GM18526 (cell line): ENCODE measurements around the gene FHDC1.

Experiments used
- POLR2A ChIP-seq: IDR thresholded peaks from 3 replicates; pipeline ENCODE4 v1.6.1; 2011; ENCODE audit not compliant: insufficient read length; ENCODE audit errors: extremely low read depth

The FHDC1 gene

DNA sequence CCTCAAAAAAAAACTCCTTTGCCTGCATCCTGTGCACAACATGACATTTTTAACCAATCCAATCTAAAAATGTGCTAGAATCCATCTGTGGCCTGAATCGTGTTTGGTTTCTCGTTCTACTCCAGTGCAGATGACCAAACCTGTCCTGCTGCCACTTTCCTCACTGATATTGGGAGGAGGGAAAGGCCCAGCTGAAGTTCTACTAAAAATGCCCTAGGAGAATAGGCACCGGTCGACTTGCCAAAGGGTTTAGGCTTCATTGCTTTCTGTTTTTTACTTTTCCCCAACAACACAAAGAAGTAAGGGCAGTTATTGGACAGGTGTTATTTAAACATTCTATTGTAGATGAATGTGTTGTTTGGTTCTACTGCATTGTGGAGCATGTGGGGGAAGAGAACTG lies 7.8 kb upstream of the FHDC1 start:
- TF ChIP-seq POLR2A: no peak

DNA sequence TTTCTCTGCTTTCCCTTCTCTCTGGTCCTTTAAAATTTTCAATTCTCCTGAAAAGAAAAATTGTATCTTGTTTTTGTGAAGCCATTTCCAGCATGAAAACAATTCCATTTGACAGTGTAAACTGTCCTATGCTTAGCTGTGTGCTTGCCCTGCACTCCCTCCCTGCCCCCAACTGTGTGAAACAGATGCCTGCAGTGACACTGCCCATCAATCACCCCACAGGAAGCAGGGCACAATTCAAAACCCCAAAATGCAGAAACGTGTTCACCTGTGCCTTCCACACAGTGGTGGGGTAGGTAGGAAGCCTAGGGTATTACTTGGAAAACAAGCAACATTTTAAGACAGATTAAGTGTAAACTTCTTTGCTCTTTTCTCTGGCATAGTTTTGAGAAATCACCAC lies 6.2 kb upstream of the FHDC1 start:
- TF ChIP-seq POLR2A: no peak

DNA sequence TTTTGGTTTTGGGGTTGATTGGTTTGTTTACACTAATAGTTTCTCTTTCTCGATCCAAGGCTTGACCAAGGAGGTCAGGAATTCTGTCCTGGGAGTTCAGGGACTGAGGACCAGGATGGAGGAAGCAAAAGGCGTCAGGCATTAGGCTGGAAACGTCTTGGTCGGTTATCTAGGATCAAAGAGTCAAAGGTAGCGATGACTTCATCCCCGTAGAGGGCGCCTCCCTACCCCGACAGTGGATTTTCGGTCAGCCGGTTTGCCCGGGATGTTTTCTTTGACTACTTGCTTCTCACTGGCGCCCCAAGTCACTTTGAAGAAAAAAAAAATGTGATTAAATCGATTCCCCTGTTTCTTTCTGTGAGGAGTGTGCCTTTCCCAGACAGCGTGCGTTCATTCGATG lies 980 bp upstream of the FHDC1 start:
- TF ChIP-seq POLR2A: no peak

DNA sequence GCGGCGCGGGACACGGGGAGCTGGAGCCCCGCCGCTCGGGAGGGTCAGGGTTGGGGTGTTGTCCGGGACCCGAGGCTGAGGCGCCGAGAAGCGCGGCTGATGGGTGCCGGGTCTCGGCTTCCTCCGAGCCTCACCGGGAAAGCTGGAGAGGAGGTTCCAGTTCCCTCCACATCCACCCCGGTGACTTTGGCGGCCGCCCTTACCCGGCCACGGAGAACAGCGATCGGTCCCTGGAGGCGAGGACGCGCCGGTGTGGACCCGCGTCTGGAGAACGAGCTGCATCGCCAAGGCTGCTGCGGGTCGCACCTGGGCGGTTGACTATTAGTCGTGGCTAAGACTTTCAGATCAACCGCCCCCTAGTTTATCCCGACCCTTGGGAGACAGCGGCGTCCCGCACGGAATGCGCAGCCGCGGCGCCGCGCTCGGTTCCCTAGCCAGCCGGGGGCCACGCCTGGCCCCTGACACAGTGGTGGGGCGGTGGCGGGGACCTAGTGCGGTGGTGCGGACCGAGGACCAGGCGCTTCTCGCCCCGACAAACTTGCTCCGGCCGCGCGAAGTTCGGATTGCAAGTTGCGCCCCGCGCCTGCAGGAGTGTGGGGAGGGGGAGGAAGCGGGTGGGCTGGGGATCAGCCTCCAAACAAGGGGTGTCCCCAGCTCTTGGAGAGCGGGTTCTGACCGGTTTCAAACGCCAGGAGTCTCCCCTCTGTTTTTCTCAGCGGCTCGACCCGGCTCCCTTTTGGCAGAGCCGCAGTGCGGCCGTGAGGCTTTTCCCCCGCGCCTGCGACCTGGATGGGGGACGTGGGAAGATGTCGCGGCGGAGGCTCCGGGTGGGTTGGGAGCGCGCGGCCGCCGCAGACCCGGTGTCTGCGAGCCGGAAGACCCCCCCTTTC lies 568 bp downstream of the FHDC1 start:
- TF ChIP-seq POLR2A: no peak

DNA sequence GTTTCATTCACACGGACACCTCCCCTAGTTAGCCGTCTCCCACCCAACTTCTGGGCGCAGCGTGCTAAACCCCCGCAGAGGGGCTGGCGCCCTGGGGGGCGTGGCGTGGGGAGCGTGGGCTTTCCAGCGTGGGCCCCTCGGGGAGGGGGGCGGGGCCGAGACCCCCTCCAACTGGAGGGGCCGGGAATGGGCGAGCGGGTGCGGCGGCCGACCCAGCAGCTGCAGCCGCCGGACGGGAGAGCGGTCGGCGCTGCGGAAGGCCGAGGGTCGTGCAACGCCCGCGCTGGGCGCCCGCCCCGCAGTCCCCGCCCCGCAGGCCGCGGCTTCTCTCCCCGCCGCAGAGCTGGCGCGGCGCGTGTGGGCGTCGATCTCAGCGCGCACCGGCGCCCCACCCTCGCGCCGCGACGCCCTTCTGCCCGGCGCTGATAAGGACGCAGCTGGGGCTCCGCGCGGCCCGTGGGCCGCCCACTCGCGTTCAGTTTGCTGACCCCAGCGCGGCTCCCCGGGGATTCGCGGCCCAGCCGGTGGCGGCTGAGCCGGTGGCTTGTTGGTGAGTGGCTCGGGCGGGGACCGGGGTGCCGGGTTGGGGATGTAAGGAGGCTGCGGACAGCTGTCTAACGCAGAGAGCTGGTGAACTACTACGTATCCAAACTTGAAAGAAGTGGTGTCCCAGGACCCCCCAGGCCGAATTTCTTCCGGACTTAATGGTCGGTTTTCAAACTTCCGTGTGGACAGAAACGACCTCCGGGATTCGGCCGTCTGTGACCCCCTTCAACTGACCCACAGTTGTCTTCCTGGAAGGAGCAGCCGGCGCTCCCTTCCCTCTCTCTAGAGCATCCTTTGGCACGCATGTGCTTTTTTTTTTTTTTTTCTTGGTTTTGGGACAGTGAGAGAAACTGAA lies 1.5 kb downstream of the FHDC1 start:
- TF ChIP-seq POLR2A: no peak

DNA sequence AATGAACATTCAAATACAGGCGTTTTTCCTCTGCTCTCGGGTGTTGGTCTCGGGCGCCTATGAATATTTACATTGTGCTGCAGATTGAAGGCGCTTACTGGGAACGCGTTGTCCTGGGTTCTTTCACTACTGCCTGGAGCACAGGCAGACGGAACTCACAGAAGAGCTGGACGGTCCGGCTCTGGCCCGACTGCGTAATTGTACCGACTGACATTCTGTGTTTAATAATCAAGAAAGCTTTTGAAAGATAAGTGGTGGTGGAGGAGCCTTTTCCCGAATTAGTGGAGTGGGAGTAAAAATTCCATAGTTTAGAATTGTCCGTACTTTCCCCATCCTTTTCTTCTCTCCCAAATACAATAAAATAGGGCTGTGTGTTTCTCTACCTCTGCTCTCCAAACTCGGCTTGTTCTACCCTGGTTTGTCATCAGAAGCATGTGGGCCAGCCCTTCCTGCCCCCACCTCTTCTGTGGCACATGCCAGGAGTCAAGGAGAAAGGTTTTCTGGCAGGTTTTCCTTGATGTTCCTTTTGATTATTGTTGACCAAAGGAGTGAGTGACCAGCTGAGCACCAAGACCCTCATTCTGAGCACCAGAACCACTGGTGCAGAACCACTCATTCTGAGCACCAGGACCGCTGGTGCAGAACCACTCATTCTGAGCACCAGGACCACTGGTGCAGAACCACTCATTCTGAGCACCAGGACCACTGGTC lies 2.3 kb downstream of the FHDC1 start:
- TF ChIP-seq POLR2A: no peak

DNA sequence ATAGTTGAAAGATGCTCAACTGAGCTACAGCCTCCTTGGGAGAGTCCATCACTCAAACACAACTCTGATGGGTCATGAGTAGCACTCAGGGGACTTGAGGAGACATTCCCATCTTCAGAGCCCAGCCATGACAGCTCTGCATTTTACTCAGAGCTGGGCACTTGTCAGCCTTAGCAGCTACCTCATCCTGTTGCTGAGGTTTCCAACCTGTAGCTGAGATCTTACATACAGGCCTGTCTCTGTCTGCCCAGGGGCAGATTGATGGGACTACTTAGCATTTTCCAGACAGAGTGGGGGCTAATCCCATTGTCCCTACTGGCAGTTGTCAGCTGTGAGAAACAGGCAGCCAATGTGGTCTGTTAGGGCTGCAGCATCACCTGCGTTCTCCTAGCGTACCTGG lies 3.5 kb downstream of the FHDC1 start:
- TF ChIP-seq POLR2A: no peak

DNA sequence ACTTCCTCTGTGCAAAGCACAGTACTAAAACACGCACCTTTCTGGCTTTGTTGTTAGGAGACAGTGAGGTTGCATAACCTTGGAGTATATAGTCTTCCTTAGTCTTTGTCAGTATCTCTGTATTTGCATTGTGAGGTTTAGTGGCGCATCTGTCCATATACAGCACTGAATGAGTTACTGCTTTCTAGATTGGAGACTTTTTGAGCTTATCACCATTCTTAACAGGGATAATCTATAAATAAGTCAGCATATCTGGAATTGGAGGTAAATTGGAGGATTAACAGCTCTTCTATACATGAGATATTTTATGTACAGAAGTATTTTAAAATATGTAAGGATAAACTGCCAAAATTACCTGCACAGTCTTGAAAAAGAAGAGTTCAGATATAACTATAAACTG lies 4.3 kb downstream of the FHDC1 start:
- no peak for TF ChIP-seq POLR2A

DNA sequence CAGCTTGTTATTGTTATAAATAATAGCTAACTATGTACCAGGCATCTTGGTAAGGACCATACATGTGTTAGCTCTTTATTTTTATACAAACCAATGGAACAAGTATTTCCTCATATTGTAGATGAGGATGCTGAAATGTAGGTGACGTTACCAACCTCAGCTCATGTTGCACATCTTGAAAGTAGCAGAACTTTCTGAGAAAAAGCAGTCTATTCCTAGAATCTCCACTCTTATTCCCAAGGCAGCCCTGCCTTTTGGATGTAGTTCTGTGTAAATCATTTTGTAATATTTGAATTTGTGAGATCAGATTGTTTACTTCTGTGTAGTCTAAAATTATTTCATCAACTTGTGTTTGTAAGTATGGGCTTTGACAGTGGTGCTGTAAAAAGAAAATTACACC lies 5.3 kb downstream of the FHDC1 start:
- TF ChIP-seq POLR2A: no peak

DNA sequence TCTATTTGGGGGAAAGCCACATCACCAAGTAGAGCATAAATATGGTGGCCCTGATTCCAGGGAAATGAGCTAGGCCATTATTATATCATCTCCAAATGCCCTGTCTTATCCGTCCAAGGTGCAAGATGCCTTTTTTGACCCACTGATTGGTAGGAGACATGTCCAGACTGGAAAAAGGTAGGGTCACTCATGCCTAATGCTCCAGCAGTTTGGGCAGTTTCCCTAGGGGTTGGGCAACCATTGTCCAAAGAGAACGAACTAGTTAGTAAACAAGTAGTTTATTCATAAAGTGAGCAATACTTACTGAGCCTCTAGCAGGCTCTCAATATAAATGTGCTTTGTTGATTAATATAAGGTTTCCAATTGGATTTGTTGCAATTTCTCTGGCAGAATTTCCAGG lies 6.2 kb downstream of the FHDC1 start:
- TF ChIP-seq POLR2A: no peak

DNA sequence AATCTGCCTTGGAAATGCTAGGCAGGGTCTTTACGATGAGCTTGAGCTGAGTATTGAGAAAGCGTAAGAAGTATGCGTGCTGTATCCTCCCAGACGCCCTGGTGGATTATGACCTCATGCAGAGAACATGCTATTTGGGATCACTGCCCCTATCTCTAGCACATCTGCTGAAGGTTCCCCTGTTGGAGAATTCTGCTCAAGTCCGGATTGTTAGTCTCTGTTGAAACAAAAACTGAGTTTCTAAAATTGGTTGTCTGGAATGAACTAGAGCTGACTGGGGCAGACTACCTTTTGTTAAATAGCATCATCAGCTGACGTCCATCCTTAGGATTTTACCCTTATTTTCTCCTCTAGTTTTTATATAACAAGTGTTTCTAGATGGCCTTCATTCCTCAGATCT lies 7.5 kb downstream of the FHDC1 start:
- no peak for TF ChIP-seq POLR2A

DNA sequence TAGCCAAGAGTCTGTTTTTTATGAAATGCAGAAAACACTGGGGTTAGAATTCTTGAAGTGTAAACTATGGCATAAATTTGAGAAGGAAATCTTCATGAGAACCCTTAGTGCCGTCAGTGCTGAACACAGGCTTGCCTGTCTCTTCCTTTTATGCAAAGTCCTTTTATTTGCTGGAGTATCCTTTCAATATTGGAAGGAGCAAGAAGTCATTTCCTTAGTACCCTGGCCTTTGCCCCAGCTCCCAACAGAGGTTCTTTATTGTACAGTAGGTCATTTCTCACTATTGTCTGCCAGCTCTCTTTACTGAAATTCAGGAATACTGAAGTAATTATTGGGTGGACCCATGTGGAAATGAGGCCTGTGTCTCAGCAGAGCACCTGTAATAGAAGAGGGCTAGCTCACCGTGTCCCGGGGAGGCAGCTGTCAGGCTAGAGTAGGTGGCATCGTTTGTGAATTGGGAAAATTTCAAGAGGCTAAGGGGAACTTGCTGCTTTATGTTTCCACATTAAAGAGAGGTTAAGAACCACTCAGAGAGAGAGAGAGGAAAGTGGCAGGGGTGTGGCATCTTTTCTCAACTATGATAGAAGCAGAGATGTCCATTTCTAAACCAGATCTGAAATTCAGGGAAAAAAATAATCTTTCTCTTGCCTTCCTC lies 8.7 kb downstream of the FHDC1 start:
- TF ChIP-seq POLR2A: no peak

DNA sequence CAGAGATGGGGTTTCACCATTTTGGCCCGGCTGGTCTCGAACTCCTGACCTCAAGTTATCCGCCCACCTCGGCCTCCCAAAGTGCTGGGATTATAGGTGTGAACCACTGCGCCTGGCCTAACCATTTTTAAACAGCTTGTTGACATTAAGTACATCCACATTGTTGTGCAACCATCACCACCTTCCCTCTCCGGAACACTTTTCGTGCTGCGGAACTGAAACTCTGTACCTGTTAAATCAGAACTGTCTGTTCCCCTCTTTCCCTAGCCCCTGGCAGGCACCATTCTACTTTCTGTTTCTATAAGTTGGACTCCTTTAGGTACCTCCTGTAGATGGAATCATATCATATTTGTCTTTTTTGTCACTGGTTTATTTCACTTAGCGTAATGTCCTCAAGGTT lies 9.5 kb downstream of the FHDC1 start:
- no peak for TF ChIP-seq POLR2A

DNA sequence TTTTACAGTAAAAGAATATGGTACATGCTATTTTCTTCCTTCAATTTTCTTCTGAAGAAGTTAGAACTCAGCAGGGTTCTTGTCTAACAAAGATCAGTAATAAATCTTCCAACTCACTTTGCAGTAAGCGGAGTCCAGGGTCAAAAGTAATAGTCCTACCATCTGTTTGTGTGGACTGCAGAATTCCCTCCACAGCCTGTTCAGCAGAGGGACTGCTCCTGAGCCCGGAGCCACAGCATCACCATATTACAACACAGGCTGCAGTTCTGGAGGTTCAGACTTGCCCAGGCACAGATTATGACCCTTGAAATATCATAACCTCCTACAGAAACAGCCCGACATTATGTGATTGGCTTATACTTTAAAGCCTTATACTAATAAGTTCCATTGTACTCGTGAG lies 10.3 kb downstream of the FHDC1 start:
- no peak for TF ChIP-seq POLR2A

DNA sequence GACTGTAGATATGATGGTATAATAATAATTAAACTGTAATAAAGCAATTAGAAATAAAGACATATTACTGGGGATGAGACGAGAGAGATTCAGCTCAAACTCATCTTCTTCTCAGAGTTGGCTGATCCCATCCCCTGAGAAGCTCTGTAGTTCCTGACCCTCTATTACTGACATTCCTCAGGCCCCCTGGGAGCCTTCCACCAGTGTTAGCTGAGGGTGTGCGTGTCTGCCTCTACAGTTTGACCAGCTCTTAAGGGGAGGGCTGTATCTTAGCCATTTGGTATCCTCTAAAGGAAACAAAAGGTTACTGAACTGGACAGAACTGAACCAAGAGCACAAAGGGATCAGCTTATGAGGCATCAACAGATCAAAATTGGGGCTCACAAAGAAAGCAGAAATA lies 11.2 kb downstream of the FHDC1 start:
- no peak for TF ChIP-seq POLR2A
